NCI-H2227 treated with DMSO at 0.1 percent for 48 hours (cell line): ENCODE data around the gene EEF1B2.
"Not testable (repeated sequence)": the region's sequence is repeated elsewhere in the genome, so short reads cannot be mapped to it uniquely, and the experiment has no call there.

Experiments
- DNase-seq: peaks from one replicate; lab custom pipeline; 2025; lab: John Stamatoyannopoulos, UW

The EEF1B2 gene

DNA sequence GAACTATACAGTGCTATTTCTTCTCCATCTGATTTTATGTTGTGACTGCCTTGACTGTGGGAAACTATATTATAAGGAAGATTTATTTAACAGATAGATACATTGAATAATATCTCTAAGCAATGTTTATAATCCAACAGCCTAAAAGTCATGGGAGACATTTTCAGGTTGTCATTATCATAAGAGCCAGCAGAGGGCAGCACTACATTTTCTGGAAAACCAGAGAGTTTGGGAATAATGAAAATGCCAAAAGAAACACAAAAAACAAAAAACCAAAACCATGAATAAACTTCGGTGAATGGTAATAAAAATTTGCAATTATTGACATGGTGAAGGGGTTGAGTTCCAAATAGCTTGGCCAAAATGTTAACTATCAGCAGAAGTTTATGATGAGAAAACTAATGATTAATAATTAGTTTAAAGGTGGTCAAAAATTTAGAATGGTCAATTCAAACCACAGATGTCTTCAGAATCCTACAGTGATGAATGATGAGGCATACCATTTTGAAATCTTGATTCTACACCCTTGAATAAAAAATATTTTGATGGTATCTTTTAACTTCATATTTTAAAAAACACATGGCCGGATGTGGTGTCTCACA, 4.7 kb downstream of the EEF1B2 start:
- DNase-seq: peak; percentile 52

DNA sequence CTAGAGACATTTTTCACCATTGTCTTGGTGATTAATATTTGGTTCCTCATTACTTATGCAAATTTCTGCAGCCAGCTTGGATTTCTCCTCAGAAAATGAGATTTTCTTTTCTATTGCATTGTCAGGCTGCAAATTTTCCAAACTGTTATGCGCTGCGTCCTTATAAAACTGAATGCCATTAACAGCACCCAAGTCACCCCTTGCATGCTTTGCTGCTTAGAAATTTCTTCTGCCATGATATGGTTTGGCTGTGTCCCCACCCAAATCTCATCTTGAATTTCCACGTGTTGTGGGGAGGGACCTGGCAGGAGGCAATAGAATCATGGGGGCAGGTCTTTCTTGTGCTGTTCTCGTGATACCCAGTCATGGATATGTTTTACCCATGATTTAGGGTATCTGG, 8.5 kb downstream of the EEF1B2 start:
- DNase-seq: not testable (repeated sequence)

DNA sequence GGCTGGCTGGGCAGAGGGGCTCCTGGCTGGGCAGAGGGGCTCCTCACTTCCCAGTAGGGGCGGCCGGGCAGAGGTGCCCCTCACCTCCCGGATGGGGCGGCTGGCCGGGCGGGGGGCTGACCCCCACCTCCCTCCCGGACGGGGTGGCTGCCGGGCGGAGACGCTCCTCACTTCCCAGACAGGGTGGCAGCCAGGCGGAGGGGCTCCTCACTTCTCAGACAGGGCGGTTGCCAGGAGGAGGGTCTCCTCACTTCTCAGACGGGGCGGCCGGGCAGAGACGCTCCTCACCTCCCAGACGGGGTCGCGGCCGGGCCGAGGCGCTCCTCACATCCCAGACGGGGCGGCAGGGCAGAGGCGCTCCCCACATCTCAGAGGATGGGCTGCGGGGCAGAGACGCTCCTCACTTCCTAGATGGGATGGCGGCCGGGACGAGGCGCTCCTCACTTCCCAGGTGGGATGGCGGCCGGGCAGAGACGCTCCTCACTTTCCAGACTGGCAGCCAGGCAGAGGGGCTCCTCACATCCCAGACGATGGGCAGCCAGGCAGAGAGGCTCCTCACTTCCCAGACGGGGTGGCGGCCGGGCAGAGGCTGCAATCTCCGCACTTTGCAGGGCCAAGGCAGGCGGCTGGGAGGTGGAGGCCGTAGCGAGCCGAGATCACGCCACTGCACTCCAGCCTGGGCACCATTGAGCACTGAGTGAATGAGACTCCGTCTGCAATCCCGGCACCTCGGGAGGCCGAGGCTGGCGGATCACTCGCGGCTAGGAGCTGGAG, 12.1 kb downstream of the EEF1B2 start:
- not testable (repeated sequence) for DNase-seq

DNA sequence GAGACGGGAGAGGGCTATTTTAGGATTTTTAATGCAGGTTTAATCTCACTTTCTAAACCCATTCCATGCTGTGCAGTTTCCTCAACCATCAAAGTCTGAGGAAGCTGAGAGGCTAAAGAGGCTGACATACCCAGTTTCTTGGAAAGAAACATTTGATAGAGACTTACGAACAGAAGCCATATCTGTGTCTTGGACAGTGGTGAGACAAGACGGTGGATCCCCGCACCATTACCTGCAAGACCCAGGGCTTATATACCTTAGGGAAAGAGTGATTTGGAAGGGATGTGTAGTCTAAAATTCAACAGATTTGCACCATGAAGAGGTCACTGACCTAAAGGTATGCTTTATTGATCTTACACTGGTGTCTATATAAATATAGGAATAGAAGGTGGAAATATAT, 13.5 kb downstream of the EEF1B2 start:
- DNase-seq: no peak

DNA sequence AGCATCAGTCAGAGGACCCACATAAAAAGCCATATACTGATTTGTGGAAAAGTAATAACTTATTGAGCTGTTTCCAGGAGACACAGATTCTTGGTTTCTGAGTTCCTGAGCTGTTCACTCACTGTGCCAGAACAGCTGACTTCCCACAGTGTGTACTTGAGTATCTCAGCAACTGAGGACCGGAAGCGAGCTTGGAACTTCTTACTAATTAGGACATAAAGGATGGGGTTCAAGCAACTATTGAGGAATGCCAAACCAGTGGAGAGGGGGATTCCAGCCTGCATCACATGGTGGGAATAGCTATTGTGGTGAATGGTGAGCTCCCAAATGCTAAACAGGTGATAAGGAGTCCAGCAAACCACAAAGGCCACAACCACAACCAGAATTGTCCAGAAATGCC, 16.4 kb downstream of the EEF1B2 start:
- no peak for DNase-seq

DNA sequence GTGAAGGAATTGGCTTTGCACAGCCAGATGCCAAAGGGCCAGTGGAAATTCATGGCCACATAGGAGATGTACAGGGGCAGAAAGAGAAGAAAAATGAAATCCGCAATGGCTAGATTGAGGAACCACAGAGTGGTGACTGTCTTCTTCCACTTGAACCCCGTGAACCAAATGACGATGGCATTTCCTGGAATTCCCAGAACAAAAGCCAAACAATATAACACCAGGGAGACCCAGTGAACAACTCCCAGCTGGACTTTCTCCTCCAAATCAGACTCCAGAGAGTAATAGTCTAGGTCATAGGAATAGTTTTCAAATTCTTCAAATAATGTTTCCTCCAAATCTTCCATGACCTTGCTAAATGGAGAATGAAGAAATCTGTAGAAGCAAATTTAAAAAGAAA, 17.2 kb downstream of the EEF1B2 start:
- no peak for DNase-seq

DNA sequence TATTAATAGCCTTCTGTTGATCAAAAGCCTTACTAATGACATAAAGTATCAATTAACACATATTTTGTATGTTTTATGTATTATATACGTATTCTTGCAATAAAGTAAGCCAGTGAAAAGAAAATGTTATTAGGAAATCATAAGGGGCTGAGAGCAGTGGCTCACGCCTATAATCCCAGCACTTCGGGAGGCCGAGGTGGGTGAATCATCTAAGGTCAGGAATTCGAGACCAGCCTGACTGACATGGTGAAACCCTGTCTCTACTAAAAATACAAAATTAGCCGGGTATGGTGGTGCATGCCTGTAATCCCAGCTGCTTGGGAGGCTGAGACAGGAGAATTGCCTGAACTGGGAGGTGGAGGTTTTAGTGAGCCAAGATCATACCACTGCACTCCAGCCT, 21.8 kb downstream of the EEF1B2 start:
- DNase-seq: not testable (repeated sequence)

- DNase-seq: no peak
These were observed 30.0 kb downstream of the EEF1B2 start for GRCh38 chr2:206189691-206190090.

GRCh38 chr2:206190111-206190510, 30.4 kb downstream of the EEF1B2 start:
- no peak for DNase-seq

DNA sequence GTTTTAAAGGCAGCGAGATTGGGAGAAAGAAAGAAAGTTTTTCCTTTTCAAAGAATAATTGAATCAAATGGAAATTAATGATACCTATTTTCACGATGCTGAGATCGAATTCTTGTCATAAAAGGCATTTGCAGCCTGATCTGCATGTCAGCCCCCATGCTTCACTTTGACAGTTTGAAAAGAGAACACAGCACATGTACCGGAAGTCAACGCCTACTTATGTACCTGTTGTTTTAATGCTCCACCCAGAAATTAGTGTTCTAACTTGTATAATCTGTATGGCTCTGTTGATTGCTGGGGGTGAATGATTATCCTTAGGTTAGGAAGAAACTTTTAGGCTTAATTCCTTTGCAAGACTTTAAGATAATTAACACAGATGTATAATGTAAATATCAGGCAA, 31.0 kb downstream of the EEF1B2 start:
- DNase-seq: no peak

DNA sequence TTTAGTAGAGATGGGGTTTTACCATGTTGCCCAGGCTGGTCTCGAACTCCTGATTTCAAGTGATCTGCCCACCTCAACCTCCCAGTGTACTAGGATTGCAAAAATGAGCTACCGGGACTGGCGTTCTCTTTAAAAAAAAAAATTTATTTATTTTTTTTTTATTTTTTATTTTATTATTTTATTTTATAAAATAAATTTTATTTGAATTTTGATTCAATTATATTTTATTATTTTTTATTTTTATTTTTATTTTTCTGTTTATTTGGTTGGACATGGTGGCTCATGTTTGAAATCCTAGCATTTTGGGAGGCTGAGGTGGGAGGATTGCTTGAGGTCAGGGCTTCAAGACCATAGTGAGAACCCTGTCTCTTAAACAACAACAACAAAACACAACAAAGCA, 32.5 kb downstream of the EEF1B2 start:
- no peak for DNase-seq

DNA sequence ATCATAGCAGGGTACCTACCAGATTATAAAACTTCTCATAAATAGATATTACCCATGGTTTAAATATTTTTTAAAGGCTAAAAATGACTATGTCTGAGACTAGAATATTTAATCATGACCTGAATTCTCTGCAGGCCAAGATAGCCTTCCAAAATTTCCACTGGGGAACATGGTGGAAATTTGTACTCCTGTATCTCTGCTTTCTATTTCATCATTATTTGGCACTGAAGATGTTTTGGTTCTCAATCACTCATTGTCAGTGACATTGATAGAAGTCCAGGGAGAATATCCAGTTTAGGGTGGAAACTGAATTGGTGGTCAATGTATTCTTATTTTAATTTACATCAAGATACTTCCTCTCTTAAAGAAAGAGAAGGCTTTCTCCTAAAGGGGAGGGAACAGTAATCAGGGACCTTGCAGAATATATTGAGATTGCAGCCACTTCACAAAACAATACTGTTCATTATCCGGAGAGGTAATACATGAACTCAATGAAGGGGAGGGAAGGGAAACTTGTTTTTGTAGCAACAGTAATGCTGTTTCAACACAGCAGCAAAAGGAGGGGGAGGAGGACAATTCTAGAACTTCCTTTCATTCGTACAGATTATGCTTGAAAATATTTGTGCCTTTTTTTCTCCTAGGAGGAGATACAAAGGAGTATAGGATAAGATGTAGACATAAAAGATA, 34.1 kb downstream of the EEF1B2 start:
- DNase-seq: no peak

GRCh38 chr2:206198677-206199076, 39.0 kb downstream of the EEF1B2 start:
- DNase-seq: no peak

DNA sequence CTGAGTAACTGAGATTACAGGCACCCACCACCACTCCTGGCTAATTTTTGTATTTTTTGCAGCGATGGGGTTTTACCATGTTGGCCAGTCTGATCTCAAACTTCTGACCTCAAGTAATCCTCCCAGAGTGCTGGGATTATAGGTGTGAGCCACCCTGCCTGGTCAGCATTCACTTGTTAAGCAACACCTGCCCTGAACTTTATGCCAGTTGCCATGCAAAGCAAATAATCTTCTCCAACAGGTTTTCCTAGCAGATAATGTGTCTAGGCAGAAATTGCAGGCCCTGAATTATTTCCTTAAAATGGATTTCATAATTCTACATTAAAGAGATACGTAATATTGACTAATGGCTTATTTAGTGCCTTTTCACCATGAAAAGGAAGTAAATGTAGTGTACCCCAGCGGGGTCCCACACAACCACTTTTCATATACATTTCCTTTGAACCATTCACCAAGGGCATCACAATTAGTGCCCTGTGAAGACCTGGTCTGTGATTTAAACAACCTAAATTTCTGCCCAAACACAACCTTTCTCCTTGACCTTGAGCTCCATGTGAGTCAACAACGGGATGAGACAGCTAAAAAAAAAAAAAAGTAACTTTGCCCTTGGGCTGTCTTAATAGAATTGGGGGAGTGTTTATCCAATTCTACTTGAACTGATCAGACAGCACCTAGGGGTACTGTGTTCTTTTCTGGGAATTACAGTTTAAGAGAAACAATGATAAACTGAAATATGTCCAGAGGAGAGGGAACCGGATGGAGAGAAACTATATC, 41.6 kb downstream of the EEF1B2 start:
- no peak for DNase-seq

- DNase-seq: no peak
These were observed 42.8 kb downstream of the EEF1B2 start for GRCh38 chr2:206202446-206202845.

DNA sequence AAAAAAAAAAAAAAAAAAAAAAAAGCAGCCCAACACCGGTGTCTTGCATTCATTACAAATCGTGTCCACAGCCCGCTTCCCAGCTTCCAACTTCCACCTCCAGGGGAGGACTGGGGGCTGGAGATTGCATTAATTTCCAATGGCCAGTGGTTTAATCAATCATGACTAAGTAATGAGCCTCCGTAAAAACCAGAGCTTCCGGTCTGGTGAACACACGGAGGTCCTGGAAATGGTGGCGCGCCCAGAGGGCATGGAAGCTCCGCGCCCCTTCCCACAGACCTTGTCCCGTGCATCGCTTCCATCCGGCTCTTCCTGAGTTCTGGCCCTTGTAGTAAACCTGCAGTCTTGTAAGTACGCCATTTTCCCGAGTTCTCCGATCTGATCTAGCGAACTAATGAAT, 43.6 kb downstream of the EEF1B2 start:
- no peak for DNase-seq

- no peak for DNase-seq
These were observed 45.0 kb downstream of the EEF1B2 start for GRCh38 chr2:206204710-206205109.

- DNase-seq: not testable (repeated sequence)
These were observed 47.6 kb downstream of the EEF1B2 start for GRCh38 chr2:206207316-206207715.

- DNase-seq: no peak
These were observed 49.2 kb downstream of the EEF1B2 start for GRCh38 chr2:206208900-206209299.

- DNase-seq: peak; percentile 59
These were observed 52.1 kb downstream of the EEF1B2 start for GRCh38 chr2:206211657-206212255.
